HepG2 (cell line): ENCODE results near the gene DEUP1. TPM values are rescaled to one million over a fixed set of nuclear protein-coding genes. Genes with fewer than 3 reads are reported as not detected.

Experiments
- ATAC-seq: fragments of 200-7000 bp; cut with Tn5 transposase; 3 replicates; pipeline ENCODE4 v1.9.1; 2020; ENCODE audit warnings: mild to moderate bottlenecking, moderate library complexity
- BruUV-seq: library from RNA; stranded (reverse); fragments of 400-500 nt; replicated peaks from 2 replicates; lab custom pipeline; 2021; lab: Mats Ljungman, UMichigan
- CTCF ChIA-PET: fragments of 300-600 bp; formaldehyde crosslinking; extraction: SDS; loops from one replicate; lab custom pipeline; 2021; ENCODE audit warnings: low total read pairs, inconsistent platforms, low intra/inter-chr PET ratio; lab: Yijun Ruan, JAX
- POLR2A ChIA-PET: fragments of 350-600 bp; sonication (Branson Sonifier 250); formaldehyde crosslinking; loops from one replicate; lab custom pipeline; 2020; ENCODE audit warnings: antibody characterized with exemption, inconsistent platforms; lab: Yijun Ruan, JAX
- DNase-seq: peaks from one replicate; pipeline ENCODE4 v3.0.0-alpha.2; 2015; ENCODE audit warnings: low spot score
- FAIRE-seq: peaks from 3 replicates; lab custom pipeline; 2011; peaks lifted over from hg19 to GRCh38; lab: Jason Lieb, UNC
- H2AFZ ChIP-seq: one replicate; pipeline ENCODE4 v1.6.1; 2011; ENCODE audit warnings: low read length, inconsistent platforms
- H3K27ac ChIP-seq: fragments of 300-600 bp; 3 replicates; pipeline ENCODE4 v1.8.0; 2011; ENCODE audit warnings: mixed run types, mild to moderate bottlenecking, mixed read lengths, low read length, inconsistent platforms; ENCODE audit not compliant: insufficient read depth; ENCODE audit errors: extremely low read length
- H3K27me3 ChIP-seq, 2 experiments: fragments of 200-600 bp in 1 of 2; 2 replicates in 1 of 2; 3 replicates in 1 of 2; pipeline versions ENCODE4 v1.6.0 to v1.8.0; 2011; ENCODE audit warnings: low read length in 2 of 2, mild to moderate bottlenecking in 2 of 2, moderate library complexity in 2 of 2, inconsistent platforms in 1 of 2; ENCODE audit not compliant: insufficient read depth in 2 of 2, control insufficient read depth in 1 of 2
- H3K36me3 ChIP-seq, 2 experiments: fragments of 200-600 bp in 1 of 2; replicated peaks in 1 of 2; 2 replicates in 1 of 2; 3 replicates in 1 of 2; pipeline versions ENCODE4 v1.5.1 to v1.8.0; 2011; ENCODE audit warnings: low read length in 2 of 2, inconsistent platforms in 1 of 2; ENCODE audit not compliant: insufficient read depth in 2 of 2, control insufficient read depth in 1 of 2
- H3K4me1 ChIP-seq: 2 replicates; pipeline ENCODE4 v1.5.1; 2012; ENCODE audit warnings: low read length, inconsistent platforms; ENCODE audit not compliant: insufficient read depth
- H3K4me2 ChIP-seq: 2 replicates; pipeline ENCODE4 v1.6.0; 2011; ENCODE audit warnings: low read depth, low read length, inconsistent platforms
- H3K4me3 ChIP-seq, 3 experiments: fragments of 200-600 bp in 1 of 3; sonication (generic), shearing (Covaris generic) in 1 of 3; replicated peaks in 1 of 3; 2 replicates each; pipeline ENCODE4 v1.5.1; 2011 to 2016; ENCODE audit warnings: low read length in 3 of 3, inconsistent platforms in 2 of 3, low read depth in 2 of 3, mild to moderate bottlenecking in 2 of 3, control low read depth in 1 of 3, mixed read lengths in 1 of 3; ENCODE audit not compliant: insufficient read depth in 1 of 3
- H3K79me2 ChIP-seq: one replicate; pipeline ENCODE4 v1.6.1; 2011; ENCODE audit warnings: low read length, inconsistent platforms; ENCODE audit not compliant: insufficient read depth
- H3K9ac ChIP-seq: 2 replicates; pipeline ENCODE4 v1.6.0; 2011; ENCODE audit warnings: mild to moderate bottlenecking, low read depth, low read length, inconsistent platforms; ENCODE audit not compliant: insufficient read depth
- H3K9me3 ChIP-seq: 2 replicates; pipeline ENCODE4 v1.5.1; 2012; ENCODE audit warnings: mild to moderate bottlenecking, low read length
- H4K20me1 ChIP-seq: 2 replicates; pipeline ENCODE4 v1.6.0; 2011; ENCODE audit warnings: inconsistent platforms, mild to moderate bottlenecking, low read length, moderate library complexity; ENCODE audit not compliant: insufficient read depth
- BHLHE40 ChIP-seq: IDR thresholded peaks from 2 replicates; pipeline ENCODE4 v1.6.1; 2011; ENCODE audit warnings: low read length, improper control_type of control experiment
- FOXM1 ChIP-seq: sonication (generic); formaldehyde crosslinking; IDR thresholded peaks from 2 replicates; pipeline ENCODE4 v1.5.0; 2020; ENCODE audit warnings: missing genetic modification reagents
- GATA4 ChIP-seq: sonication (generic); IDR thresholded peaks from 2 replicates; pipeline ENCODE4 v1.6.1; 2016; ENCODE audit warnings: antibody characterized with exemption, low read depth, borderline replicate concordance
- NFAT5 ChIP-seq: sonication (generic); formaldehyde crosslinking; IDR thresholded peaks from 2 replicates; pipeline ENCODE4 v1.4.0; 2020; ENCODE audit warnings: missing genetic modification reagents
- TFDP1 ChIP-seq: IDR thresholded peaks from 2 replicates; pipeline ENCODE4 v1.6.1; 2016; ENCODE audit warnings: missing compliant biosample characterization, missing genetic modification reagents, borderline replicate concordance
- ZKSCAN5 ChIP-seq: sonication (generic); formaldehyde crosslinking; IDR thresholded peaks from 2 replicates; pipeline ENCODE4 v1.5.1; 2020; ENCODE audit warnings: mild to moderate bottlenecking, missing genetic modification reagents
- ZNF232 ChIP-seq: sonication (generic); formaldehyde crosslinking; IDR thresholded peaks from 2 replicates; pipeline ENCODE4 v1.4.0; 2020; ENCODE audit warnings: missing genetic modification reagents, borderline replicate concordance
- ZNF766 ChIP-seq: sonication (generic); formaldehyde crosslinking; IDR thresholded peaks from 2 replicates; pipeline ENCODE4 v1.5.0; 2020; ENCODE audit warnings: missing genetic modification reagents, borderline replicate concordance
- ZNF878 ChIP-seq: sonication (generic); formaldehyde crosslinking; IDR thresholded peaks from 2 replicates; pipeline ENCODE4 v1.8.1; 2023; ENCODE audit warnings: mild to moderate bottlenecking, missing genetic modification reagents, moderate library complexity
- WGBS: methylation state at CpG from one replicate; pipeline ENCODE4 v1.1.6; 2017; ENCODE audit warnings: low lambda C conversion rate; 5-methylcytosine and 5-hydroxymethylcytosine counted together
- in situ Hi-C: cut with HindIII; loops from 2 replicates; pipeline ENCODE4 v1.10.0; 2017; ENCODE audit warnings: low pct_unique_long_range_greater_than_20kb; ENCODE audit not compliant: extremely low pct_ligation_motif_present
- intact Hi-C: fragments of 100-400 bp; cut with micrococcal nuclease; formaldehyde crosslinking; loops from one replicate; pipeline ENCODE4 v1.10.0; 2022; ENCODE audit not compliant: unreplicated experiment
- polyA plus RNA-seq, 8 experiments: library from polyadenylated mRNA; depleted of rRNA in 3 of 8; stranded (reverse) in 7 of 8; unstranded in 1 of 8; fragments of >200 nt; fragmentation: Illumina TruSeq in 4 of 8; extraction: Trizol in 4 of 8; gene quantifications; 2 replicates each; pipeline versions ENCODE4 v1.2.1 to v1.2.3, GENCODE V29; 2011 to 2016; ENCODE audit warnings: low read depth in 4 of 8, missing spikeins in 1 of 8, mixed read lengths in 1 of 8; ENCODE audit not compliant: insufficient read depth in 1 of 8
- total RNA-seq, 5 experiments: library from RNA; depleted of rRNA; stranded (reverse); fragments of >200 nt; fragmentation: Illumina TruSeq; extraction: Trizol; gene quantifications; 2 replicates each; pipeline ENCODE4 v1.2.3, GENCODE V29; 2016; ENCODE audit warnings: low read depth in 1 of 5

Gene DEUP1
- total and polyA plus RNA-seq, 2 of the 13 experiments (the other 11 are each of a cell fraction or from before 2014, with no cell fraction given), result not detected

GRCh38 chr11:93322207-93322606 is 8.3 kb upstream of the DEUP1 start (continued):
- no peak for TF ChIP-seq NFAT5 (CRISPR knock-in tag)

- WGBS, result 0% methylated on average over 1 of the region's 1 CpG
- H3K4me2 ChIP-seq, result no peak overlapping the region
- no TSS peak for BruUV-seq
- no peak overlapping the region for H3K4me3 ChIP-seq
- in situ Hi-C loops, result no loop called here
- no peaks in the 10 kb centered on the region for H3K27me3 ChIP-seq
- FAIRE-seq (no peak), DNase-seq (no peak), ATAC-seq (no peak)
- H4K20me1 ChIP-seq, result no peaks in the 10 kb centered on the region
- no peak overlapping the region for H3K27ac ChIP-seq
- no peaks in the 10 kb centered on the region for H3K9me3 ChIP-seq
- no peak overlapping the region for H2AFZ ChIP-seq
- H3K9ac ChIP-seq, result no peak overlapping the region
- intact Hi-C loops, result no loop called here
- no peaks in the 10 kb centered on the region for H3K36me3 ChIP-seq
- POLR2A ChIA-PET, result no interaction called here
- H3K79me2 ChIP-seq, result no peaks in the 10 kb centered on the region
- TF ChIP-seq ZNF878, result no peak
- no peak for TF ChIP-seq TFDP1 (CRISPR knock-in tag)
- no peak for TF ChIP-seq FOXM1
- TF ChIP-seq GATA4, result no peak
- no peak for TF ChIP-seq ZKSCAN5 (CRISPR knock-in tag)
- no peak for TF ChIP-seq BHLHE40
- no peak for TF ChIP-seq ZNF766
- no peak for TF ChIP-seq ZNF232 (CRISPR knock-in tag)
- CTCF ChIA-PET, result no interaction called here
- H3K4me1 ChIP-seq, result no peaks in the 10 kb centered on the region
Measured at GRCh38 chr11:93323747-93324146, 6.8 kb upstream of the DEUP1 start.
